Endothelial cell of umbilical vein (primary cell): Measurements from ENCODE around the gene CHST11. TPM values are rescaled to one million over a fixed set of nuclear protein-coding genes. Genes with fewer than 3 reads are reported as not detected.

Source experiments
- BruUV-seq: library from RNA; stranded (reverse); fragments of 400-500 nt; replicated peaks from 2 replicates; lab custom pipeline; 2021; lab: Mats Ljungman, UMichigan
- CTCF ChIA-PET: fragments of 300-600, 350-600 bp; sonication (Branson Sonifier 250); formaldehyde crosslinking; loops from one replicate; lab custom pipeline; 2021; ENCODE audit warnings: antibody characterized with exemption, inconsistent platforms; lab: Charles Lee
- POLR2A ChIA-PET: fragments of 300-600, 350-600 bp; sonication (Branson Sonifier 250); formaldehyde crosslinking; loops from one replicate; lab custom pipeline; 2021; ENCODE audit warnings: antibody characterized with exemption, inconsistent platforms; lab: Charles Lee
- DNase-seq: peaks from one replicate; pipeline ENCODE4 v3.0.0-alpha.2; 2011; ENCODE audit warnings: low read depth, low spot score
- FAIRE-seq: peaks from 2 replicates; lab custom pipeline; 2011; peaks lifted over from hg19 to GRCh38; lab: Jason Lieb, UNC
- H2AFZ ChIP-seq: 2 replicates; pipeline ENCODE4 v1.6.0; 2012; ENCODE audit warnings: low read depth, low read length, control low read depth, inconsistent platforms
- H3K27ac ChIP-seq: 2 replicates; pipeline ENCODE4 v1.5.1; 2011; ENCODE audit warnings: low read depth, mild to moderate bottlenecking, control low read depth, low read length, moderate library complexity; ENCODE audit not compliant: insufficient read depth
- H3K27me3 ChIP-seq, 2 experiments: 2 replicates each; pipeline versions ENCODE4 v1.6.0 to v1.6.1; 2011; ENCODE audit warnings: low read length in 2 of 2, mixed read lengths in 1 of 2; ENCODE audit not compliant: control insufficient read depth in 2 of 2, insufficient read depth in 2 of 2
- H3K36me3 ChIP-seq, 2 experiments: 2 replicates in 1 of 2; 3 replicates in 1 of 2; pipeline ENCODE4 v1.5.1; 2011; ENCODE audit warnings: low read length in 2 of 2, mild to moderate bottlenecking in 1 of 2, moderate library complexity in 1 of 2; ENCODE audit not compliant: control insufficient read depth in 2 of 2, insufficient read depth in 2 of 2; ENCODE audit errors: extremely low read depth in 1 of 2
- H3K4me1 ChIP-seq: 3 replicates; pipeline ENCODE4 v1.5.1; 2011; ENCODE audit warnings: mild to moderate bottlenecking, low read length; ENCODE audit not compliant: control insufficient read depth, insufficient read depth; ENCODE audit errors: extremely low read depth
- H3K4me2 ChIP-seq: 2 replicates; pipeline ENCODE4 v1.6.1; 2011; ENCODE audit warnings: low read length, control low read depth, mixed read lengths; ENCODE audit not compliant: insufficient read depth
- H3K4me3 ChIP-seq, 3 experiments: fragments of 200-600 bp in 1 of 3; sonication (generic), shearing (Covaris generic) in 1 of 3; replicated peaks in 1 of 3; 2 replicates each; pipeline ENCODE4 v1.5.1; 2011 to 2016; ENCODE audit warnings: control low read depth in 3 of 3, low read length in 3 of 3, mild to moderate bottlenecking in 2 of 3, inconsistent platforms in 1 of 3, low read depth in 1 of 3, moderate library complexity in 1 of 3; ENCODE audit not compliant: insufficient read depth in 1 of 3
- H3K79me2 ChIP-seq: 2 replicates; pipeline ENCODE4 v1.6.0; 2012; ENCODE audit warnings: low read length, inconsistent platforms; ENCODE audit not compliant: control insufficient read depth, insufficient read depth
- H3K9ac ChIP-seq: replicated peaks from 2 replicates; pipeline ENCODE3; 2011; ENCODE audit warnings: low read length, control low read depth; ENCODE audit not compliant: insufficient read depth; ENCODE audit errors: extremely low read depth
- H3K9me1 ChIP-seq: replicated peaks from 3 replicates; pipeline ENCODE4 v1.6.0; 2011; ENCODE audit warnings: mild to moderate bottlenecking, low read length; ENCODE audit not compliant: control insufficient read depth, insufficient read depth; ENCODE audit errors: extremely low read depth
- H3K9me3 ChIP-seq: replicated peaks from 2 replicates; pipeline ENCODE4 v1.5.1; 2012; ENCODE audit warnings: low read length, inconsistent platforms; ENCODE audit not compliant: control insufficient read depth, insufficient read depth
- H4K20me1 ChIP-seq: replicated peaks from 2 replicates; pipeline ENCODE3; 2011; ENCODE audit warnings: mild to moderate bottlenecking, low read length; ENCODE audit not compliant: control insufficient read depth, insufficient read depth; ENCODE audit errors: extremely low read depth
- CTCF ChIP-seq, 2 donors: IDR thresholded peaks; 1 replicate in 1 of 2; 2 replicates in 1 of 2; pipeline ENCODE4 v1.5.1; 2011; ENCODE audit warnings: low read length in 2 of 2, mild to moderate bottlenecking in 2 of 2, moderate library complexity in 2 of 2, control low read depth in 1 of 2, inconsistent platforms in 1 of 2, low read depth in 1 of 2; ENCODE audit not compliant: insufficient read depth in 1 of 2; ENCODE audit errors: extremely low read depth in 1 of 2
- EZH2 ChIP-seq: IDR thresholded peaks from 2 replicates; pipeline ENCODE4 v1.6.1; 2012; ENCODE audit warnings: borderline replicate concordance, low read depth, mild to moderate bottlenecking, moderate library complexity, low read length, inconsistent platforms; ENCODE audit not compliant: severe bottlenecking
- GATA2 ChIP-seq: IDR thresholded peaks from 2 replicates; pipeline ENCODE4 v1.7.0; 2011; ENCODE audit warnings: low read depth, mild to moderate bottlenecking, moderate library complexity, mixed read lengths, low read length; ENCODE audit not compliant: insufficient read length, insufficient read depth
- JUN ChIP-seq: IDR thresholded peaks from 2 replicates; pipeline ENCODE4 v1.6.1; 2011; ENCODE audit warnings: borderline replicate concordance, low read depth; ENCODE audit not compliant: insufficient read length, insufficient read depth
- MAX ChIP-seq: IDR thresholded peaks from 2 replicates; pipeline ENCODE4 v1.6.1; 2011; ENCODE audit not compliant: insufficient read depth, insufficient read length
- dilution Hi-C: fragments of 300-500 bp; cut with MboI; formaldehyde crosslinking; loops from one replicate; pipeline ENCODE4 v1.15.0; 2019; ENCODE audit warnings: low sequenced_read_pairs; ENCODE audit not compliant: extremely low pct_ligation_motif_present
- intact Hi-C: fragments of 100-400 bp; cut with micrococcal nuclease; formaldehyde crosslinking; loops from one replicate; pipeline ENCODE4 v1.10.0; 2022
- polyA plus RNA-seq, 4 experiments: library from polyadenylated mRNA; depleted of rRNA in 3 of 4; stranded (reverse) in 3 of 4; unstranded in 1 of 4; fragments of >200 nt; gene quantifications; 2 replicates each; pipeline versions ENCODE4 v1.2.1 to v1.2.3, GENCODE V29; 2011 to 2012; ENCODE audit warnings: missing spikeins in 1 of 4
- total RNA-seq: library from RNA; stranded (reverse); gene quantifications from 2 replicates; pipeline ENCODE4 v1.2.3, GENCODE V29; 2021

The CHST11 gene
- total and polyA plus RNA-seq, 2 donors (not counting 3 experiments of a cell fraction or from before 2014, with no cell fraction given), result 19.7 to 20.9 TPM

DNA sequence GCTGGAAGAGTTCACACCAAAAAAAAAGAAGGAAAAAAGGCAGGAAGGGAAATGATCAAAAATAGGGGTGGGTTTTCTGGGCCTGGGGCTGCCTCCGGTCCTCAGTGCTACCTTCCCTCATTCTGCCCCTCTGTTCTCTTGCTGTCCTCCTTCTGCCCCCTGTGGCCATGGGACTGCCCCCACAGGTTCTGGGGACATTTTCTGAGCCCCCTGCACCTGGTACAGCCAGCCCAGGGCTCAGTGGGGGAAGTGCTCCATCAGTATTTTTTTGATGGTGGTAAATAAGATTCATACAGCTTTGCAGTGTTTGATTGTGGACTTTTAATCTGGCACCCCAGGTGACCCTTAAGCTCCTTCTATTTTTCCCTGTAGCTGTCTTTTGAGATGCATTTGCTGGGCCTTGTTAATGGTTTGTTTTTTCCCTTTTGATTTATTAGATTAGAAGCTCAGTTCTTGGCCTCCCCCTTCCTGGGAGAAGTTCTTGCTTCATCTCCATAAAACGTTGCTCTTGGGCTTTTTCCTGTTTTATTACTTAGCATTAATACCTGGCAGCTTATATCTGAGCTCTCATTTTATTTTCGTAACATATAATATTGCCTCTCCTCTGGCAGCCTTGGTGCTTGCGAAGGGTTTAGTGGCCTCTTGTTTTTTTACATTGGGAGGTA is 43.1 kb downstream of the CHST11 start:
- Histone ChIP-seq H3K9me3 (no peaks in the 10 kb centered on the region), H3K4me2 (no peak overlapping the region), H2AFZ (no peak overlapping the region), H3K27me3 (no peaks in the 10 kb centered on the region), H3K9me1 (no peaks in the 10 kb centered on the region), H3K4me1 (no peaks in the 10 kb centered on the region), H3K4me3 (no peak overlapping the region), H3K9ac (no peak overlapping the region), H3K79me2 (peaks cover 5% of the 10 kb centered on the region), H3K27ac (no peak overlapping the region), H3K36me3 (no peaks in the 10 kb centered on the region), H4K20me1 (peaks cover 2% of the 10 kb centered on the region)
- FAIRE-seq, result no peak
- CTCF ChIA-PET, result interaction anchor here (1.1 to 1.2 kb wide), 3 partner anchors 9 to 20 kb away, joined by 3 to 4 read pairs (median 3); no protein-coding TSS in a partner anchor
- POLR2A ChIA-PET, result no interaction called here
- no TSS peak for BruUV-seq
- dilution Hi-C loops, result no loop called here
- no peak for DNase-seq
- no peak for TF ChIP-seq GATA2
- TF ChIP-seq CTCF (IDR thresholded peaks at IDR 0.05; ENCODE audit: extremely low read depth in 1 of 2, insufficient read depth in 1 of 2, low read depth in 1 of 2, low read length in 2 of 2), result no peak
- TF ChIP-seq MAX, result no peak
- TF ChIP-seq JUN, result no peak
- TF ChIP-seq EZH2, result no peak
- intact Hi-C loops, result no loop called here
